Endodermal cell (in vitro differentiated cells): ENCODE results near the gene LRTM2. TPM values are rescaled to one million over a fixed set of nuclear protein-coding genes. Genes with fewer than 3 reads are reported as not detected.
A peak's percentile ranks its signal among the peaks of the same experiment; 100 is the strongest.

ENCODE experiments used
- DNase-seq: peaks from one replicate; pipeline ENCODE4 v3.0.0-alpha.2; 2017
- H3K27ac ChIP-seq: 2 replicates; pipeline ENCODE4 v1.5.1; 2013; ENCODE audit warnings: mild to moderate bottlenecking, low read depth, low read length, moderate library complexity
- H3K27me3 ChIP-seq: 2 replicates; pipeline ENCODE4 v1.6.1; 2013; ENCODE audit warnings: mild to moderate bottlenecking, low read length, moderate library complexity; ENCODE audit not compliant: insufficient read depth, control insufficient read depth, poor library complexity, severe bottlenecking
- H3K36me3 ChIP-seq: 2 replicates; pipeline ENCODE4 v1.7.0; 2013; ENCODE audit warnings: mild to moderate bottlenecking, low read length, moderate library complexity; ENCODE audit not compliant: control insufficient read depth, insufficient read depth
- H3K4me1 ChIP-seq: one replicate; pipeline ENCODE4 v1.7.0; 2013; ENCODE audit warnings: low read length; ENCODE audit not compliant: control insufficient read depth, insufficient read depth
- H3K4me3 ChIP-seq: 2 replicates; pipeline ENCODE4 v1.5.1; 2013; ENCODE audit warnings: mild to moderate bottlenecking, low read length, moderate library complexity
- H3K9ac ChIP-seq: 2 replicates; pipeline ENCODE4 v1.6.1; 2013; ENCODE audit warnings: mild to moderate bottlenecking, low read length, moderate library complexity; ENCODE audit not compliant: poor library complexity, severe bottlenecking; ENCODE audit errors: extremely low read depth
- H3K9me3 ChIP-seq: 2 replicates; pipeline ENCODE4 v1.6.1; 2013; ENCODE audit warnings: mild to moderate bottlenecking, low read length, moderate library complexity; ENCODE audit not compliant: control insufficient read depth
- H3K27ac Mint-ChIP-seq: 2 replicates; pipeline ENCODE4 v1.8.0; 2020; ENCODE audit warnings: mixed read lengths
- H3K27me3 Mint-ChIP-seq: 2 replicates; pipeline ENCODE4 v1.8.0; 2021; ENCODE audit warnings: mild to moderate bottlenecking, mixed read lengths; ENCODE audit not compliant: insufficient read depth
- H3K36me3 Mint-ChIP-seq: 2 replicates; pipeline ENCODE4 v1.8.0; 2020; ENCODE audit warnings: low read depth, mixed read lengths
- H3K4me1 Mint-ChIP-seq: 2 replicates; pipeline ENCODE4 v1.8.0; 2020; ENCODE audit warnings: mixed read lengths
- H3K4me3 Mint-ChIP-seq: 2 replicates; pipeline ENCODE4 v1.8.0; 2020; ENCODE audit warnings: mild to moderate bottlenecking, moderate library complexity, mixed read lengths
- H3K9me3 Mint-ChIP-seq: 2 replicates; pipeline ENCODE4 v1.8.0; 2020; ENCODE audit warnings: mild to moderate bottlenecking, mixed read lengths
- CTCF ChIP-seq: fragments of 200-600 bp; sonication (generic); conservative IDR thresholded peaks from 2 replicates; pipeline ENCODE4 v1.5.0; 2021; ENCODE audit warnings: antibody characterized with exemption, mild to moderate bottlenecking
- WGBS, 2 experiments: methylation state at CpG; one replicate each; pipeline versions ENCODE4 v1.1.5 to v1.1.7; 2013; ENCODE audit warnings: missing lambda C conversion rate in 2 of 2, mixed read lengths in 1 of 2; ENCODE audit not compliant: insufficient coverage in 1 of 2, insufficient read length in 1 of 2; 5-methylcytosine and 5-hydroxymethylcytosine counted together
- total RNA-seq, 2 donors: library from RNA; stranded (reverse); fragmentation: NEBNext Ultra II Directional in 1 of 2; extraction: Animal tissue kit (Norgen Biotek cat#: 25700) in 1 of 2; gene quantifications; 2 replicates in 1 of 2; 3 replicates in 1 of 2; pipeline ENCODE4 v1.2.1, GENCODE V29; 2021

Gene LRTM2
- total RNA-seq, 2 donors from 2014 or later, result 0.40 TPM

GRCh38 chr12:1875608-1876007 lies 55.2 kb downstream of the LRTM2 start:
- H3K9me3 ChIP-seq, result no peaks in the 10 kb centered on the region
- WGBS, 2 experiments, result 87 to 92% methylated on average over 5 to 6 of the region's 6 CpGs
- Mint-ChIP-seq H3K4me3 (no peak overlapping the region), H3K27ac (no peak overlapping the region), H3K36me3 (no peaks in the 10 kb centered on the region), H3K27me3 (peaks cover 2% of the 10 kb centered on the region), H3K9me3 (no peaks in the 10 kb centered on the region), H3K4me1 (peaks cover 2% of the 10 kb centered on the region)
- TF ChIP-seq CTCF, result no peak
- no peaks in the 10 kb centered on the region for H3K36me3 ChIP-seq
- no peaks in the 10 kb centered on the region for H3K27me3 ChIP-seq
- peak overlapping the region; percentile 40 for H3K27ac ChIP-seq
- no peak for DNase-seq
- H3K9ac ChIP-seq, result no peak overlapping the region
- no peak overlapping the region for H3K4me3 ChIP-seq
- H3K4me1 ChIP-seq, result no peaks in the 10 kb centered on the region

GRCh38 chr12:1876086-1876485 lies 55.7 kb downstream of the LRTM2 start:
- no peak for TF ChIP-seq CTCF
- no peaks in the 10 kb centered on the region for H3K27me3 ChIP-seq
- Mint-ChIP-seq H3K9me3 (no peaks in the 10 kb centered on the region), H3K4me3 (no peak overlapping the region), H3K27me3 (peaks cover 2% of the 10 kb centered on the region), H3K27ac (no peak overlapping the region), H3K4me1 (no peaks in the 10 kb centered on the region), H3K36me3 (no peaks in the 10 kb centered on the region)
- no peak overlapping the region for H3K9ac ChIP-seq
- H3K4me3 ChIP-seq, result no peak overlapping the region
- H3K4me1 ChIP-seq, result no peaks in the 10 kb centered on the region
- H3K27ac ChIP-seq, result peak overlapping the region; percentile 40
- 85 to 96% methylated on average over 2 to 3 of the region's 3 CpGs for WGBS, 2 experiments
- H3K36me3 ChIP-seq, result no peaks in the 10 kb centered on the region
- no peaks in the 10 kb centered on the region for H3K9me3 ChIP-seq
- DNase-seq, result no peak

GRCh38 chr12:1877169-1877878 lies 57.0 kb downstream of the LRTM2 start:
- no peak overlapping the region for H3K9ac ChIP-seq
- no peaks in the 10 kb centered on the region for H3K9me3 ChIP-seq
- Mint-ChIP-seq H3K36me3 (no peaks in the 10 kb centered on the region), H3K27me3 (peaks cover 2% of the 10 kb centered on the region), H3K27ac (no peak overlapping the region), H3K4me3 (no peak overlapping the region), H3K4me1 (no peaks in the 10 kb centered on the region), H3K9me3 (no peaks in the 10 kb centered on the region)
- no peaks in the 10 kb centered on the region for H3K4me1 ChIP-seq
- H3K4me3 ChIP-seq, result no peak overlapping the region
- no peak overlapping the region for H3K27ac ChIP-seq
- 91 to 97% methylated on average over 8 of the region's 8 CpGs for WGBS, 2 experiments
- H3K36me3 ChIP-seq, result no peaks in the 10 kb centered on the region
- DNase-seq, result no peak
- TF ChIP-seq CTCF, result no peak
- H3K27me3 ChIP-seq, result no peaks in the 10 kb centered on the region
